K562 (cell line): Measurements from ENCODE around the gene CALML6. TPM values are rescaled to one million over a fixed set of nuclear protein-coding genes. Genes with fewer than 3 reads are reported as not detected.

ENCODE experiments used
- EZH2 ChIP-seq: IDR thresholded peaks from 2 replicates; pipeline ENCODE4 v1.6.1; 2012; ENCODE audit warnings: low read depth, mild to moderate bottlenecking, inconsistent platforms, low read length, borderline replicate concordance
- MAFF ChIP-seq: IDR thresholded peaks from 2 replicates; pipeline ENCODE4 v1.6.1; 2012; ENCODE audit warnings: low read length, improper control_type of control experiment
- MXI1 ChIP-seq: IDR thresholded peaks from 2 replicates; pipeline ENCODE4 v1.6.1; 2011; ENCODE audit warnings: low read depth, mild to moderate bottlenecking, improper control_type of control experiment, low read length
- MYNN ChIP-seq, 2 experiments: sonication (generic); formaldehyde crosslinking in 1 of 2; IDR thresholded peaks; 2 replicates each; pipeline versions ENCODE4 v1.5.0 to v1.6.1; 2016 to 2020; ENCODE audit warnings: antibody characterized with exemption in 1 of 2, missing genetic modification reagents in 1 of 2
- SREBF2 ChIP-seq: sonication (generic); formaldehyde crosslinking; IDR thresholded peaks from 2 replicates; pipeline ENCODE4 v1.4.0; 2020; ENCODE audit warnings: mild to moderate bottlenecking, missing genetic modification reagents
- STAG1 ChIP-seq: sonication (generic); formaldehyde crosslinking; IDR thresholded peaks from 2 replicates; pipeline ENCODE4 v1.5.0; 2020; ENCODE audit warnings: missing genetic modification reagents, borderline replicate concordance
- ZNF316 ChIP-seq: fragments of 450-650 bp; IDR thresholded peaks from 2 replicates; pipeline ENCODE4 v1.6.1; 2016
- ZNF431 ChIP-seq: sonication (generic); formaldehyde crosslinking; IDR thresholded peaks from 2 replicates; pipeline ENCODE4 v1.8.0; 2022; ENCODE audit warnings: mild to moderate bottlenecking, missing genetic modification reagents
- ZNF57 ChIP-seq: fragments of 450-650 bp; formaldehyde crosslinking; IDR thresholded peaks from 2 replicates; pipeline ENCODE4 v1.4.0; 2020; ENCODE audit warnings: mild to moderate bottlenecking, moderate library complexity
- ZNF707 ChIP-seq: fragments of 250-450 bp; sonication (Bioruptor Pico); conservative IDR thresholded peaks from 2 replicates; pipeline ENCODE4 v1.8.0; 2022; ENCODE audit warnings: inconsistent platforms, mild to moderate bottlenecking, moderate library complexity
- ZNF76 ChIP-seq: fragments of 250-450 bp; sonication (Bioruptor Pico); IDR thresholded peaks from 2 replicates; pipeline ENCODE4 v1.4.0; 2020; ENCODE audit warnings: mild to moderate bottlenecking, moderate library complexity, borderline replicate concordance
- polyA plus RNA-seq, 8 experiments: library from polyadenylated mRNA; depleted of rRNA in 4 of 8; stranded (reverse) in 5 of 8; unstranded in 3 of 8; fragments of >200 nt; fragmentation: Nextera tagmentation in 2 of 8; fragmentation: Illumina TruSeq in 1 of 8; extraction: Ambion mirVana in 2 of 8; extraction: Trizol in 1 of 8; gene quantifications; 2 replicates each; pipeline versions ENCODE4 v1.2.1 to v1.2.3, GENCODE V29; 2011 to 2014; ENCODE audit warnings: inconsistent platforms in 1 of 8, missing spikeins in 1 of 8
- total RNA-seq, 7 experiments: library from RNA; depleted of rRNA in 6 of 7; stranded (reverse); fragments of >200 nt in 6 of 7; fragmentation: Illumina TruSeq in 2 of 7; extraction: Trizol in 2 of 7; gene quantifications; 2 replicates each; pipeline versions ENCODE4 v1.2.1 to v1.2.3, GENCODE V29; 2011 to 2021; ENCODE audit warnings: low replicate concordance in 1 of 7
- TF ChIP-seq, protein P1 (sequence below): fragments of 250-450 bp; sonication (Bioruptor Pico); IDR thresholded peaks from 2 replicates; pipeline ENCODE4 v1.5.0; 2021; ENCODE audit warnings: mild to moderate bottlenecking, borderline replicate concordance
- TF ChIP-seq, protein P2 (sequence below), 3 experiments: IDR thresholded peaks in 2 of 3; conservative IDR thresholded peaks in 1 of 3; 2 replicates each; pipeline ENCODE4 v1.5.1; 2011 to 2012; ENCODE audit warnings: low read length in 3 of 3, mild to moderate bottlenecking in 3 of 3, control low read depth in 2 of 3, improper control_type of control experiment in 1 of 3, inconsistent platforms in 1 of 3, low read depth in 1 of 3, mixed read lengths in 1 of 3, moderate library complexity in 1 of 3; ENCODE audit not compliant: insufficient read depth in 2 of 3
- TF ChIP-seq, protein P3 (sequence below): sonication (generic); formaldehyde crosslinking; IDR thresholded peaks from 2 replicates; pipeline ENCODE4 v1.8.0; 2022; ENCODE audit warnings: mild to moderate bottlenecking, missing genetic modification reagents
- TF ChIP-seq, protein P4 (sequence below): fragments of 450-650 bp; IDR thresholded peaks from 2 replicates; pipeline ENCODE4 v1.6.1; 2018; ENCODE audit not compliant: partially characterized antibody

Gene CALML6
- total and polyA plus RNA-seq, 9 of the 15 experiments (the other 6 are each of a cell fraction or from before 2014, with no cell fraction given): 0.14 TPM; not detected in 8

DNA sequence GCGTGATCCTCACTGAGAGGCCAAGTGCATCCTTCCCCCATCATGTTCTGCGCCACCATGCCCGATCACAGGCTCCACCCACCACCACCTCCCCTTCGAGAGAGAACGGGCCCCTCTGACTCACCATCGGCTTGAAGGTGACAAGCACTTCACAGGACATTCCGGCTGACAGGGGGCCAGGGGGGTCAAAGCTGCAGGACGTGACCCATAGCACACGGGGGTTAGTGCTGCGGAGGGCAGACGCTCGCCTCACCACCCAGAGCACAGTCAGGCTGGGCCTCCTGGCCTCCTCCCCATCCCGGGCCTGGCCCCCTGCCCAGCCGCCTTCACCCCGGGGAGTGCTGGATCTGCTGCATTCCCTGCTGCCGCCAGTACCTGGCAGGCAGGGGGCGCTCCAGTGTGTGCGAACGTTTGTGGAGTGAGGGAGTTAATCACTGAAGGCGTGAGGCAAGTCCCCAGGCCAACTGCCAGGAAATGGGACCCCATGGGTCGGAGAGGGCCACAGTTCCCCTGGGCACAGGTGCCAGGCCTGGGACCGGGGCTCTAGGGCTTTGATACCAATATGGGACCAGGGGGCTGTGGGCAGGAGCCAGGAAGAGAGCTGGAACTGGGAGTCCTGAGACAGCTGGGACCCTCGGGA lies 44.9 kb downstream of the CALML6 start (continued):
- TF ChIP-seq, protein P1, sequence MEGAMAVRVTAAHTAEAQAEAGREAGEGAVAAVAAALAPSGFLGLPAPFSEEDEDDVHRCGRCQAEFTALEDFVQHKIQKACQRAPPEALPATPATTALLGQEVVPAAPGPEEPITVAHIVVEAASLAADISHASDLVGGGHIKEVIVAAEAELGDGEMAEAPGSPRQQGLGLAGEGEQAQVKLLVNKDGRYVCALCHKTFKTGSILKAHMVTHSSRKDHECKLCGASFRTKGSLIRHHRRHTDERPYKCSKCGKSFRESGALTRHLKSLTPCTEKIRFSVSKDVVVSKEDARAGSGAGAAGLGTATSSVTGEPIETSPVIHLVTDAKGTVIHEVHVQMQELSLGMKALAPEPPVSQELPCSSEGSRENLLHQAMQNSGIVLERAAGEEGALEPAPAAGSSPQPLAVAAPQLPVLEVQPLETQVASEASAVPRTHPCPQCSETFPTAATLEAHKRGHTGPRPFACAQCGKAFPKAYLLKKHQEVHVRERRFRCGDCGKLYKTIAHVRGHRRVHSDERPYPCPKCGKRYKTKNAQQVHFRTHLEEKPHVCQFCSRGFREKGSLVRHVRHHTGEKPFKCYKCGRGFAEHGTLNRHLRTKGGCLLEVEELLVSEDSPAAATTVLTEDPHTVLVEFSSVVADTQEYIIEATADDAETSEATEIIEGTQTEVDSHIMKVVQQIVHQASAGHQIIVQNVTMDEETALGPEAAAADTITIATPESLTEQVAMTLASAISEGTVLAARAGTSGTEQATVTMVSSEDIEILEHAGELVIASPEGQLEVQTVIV: no peak
- TF ChIP-seq ZNF431 (CRISPR knock-in tag) (no peak), MAFF (no peak), MXI1 (no peak), ZNF76 (CRISPR knock-in tag) (no peak), STAG1 (CRISPR knock-in tag) (peak; percentile 61), EZH2 (no peak), SREBF2 (CRISPR knock-in tag) (no peak), ZNF316 (no peak), ZNF707 (CRISPR knock-in tag) (no peak), ZNF57 (CRISPR knock-in tag) (no peak), MYNN (IDR thresholded peaks at IDR 0.05) (0 out of 2 replicates have a peak, but pooled peaks have one; percentile 42), MYNN (CRISPR knock-in tag; IDR thresholded peaks at IDR 0.05) (no peak)
- TF ChIP-seq, protein P2, sequence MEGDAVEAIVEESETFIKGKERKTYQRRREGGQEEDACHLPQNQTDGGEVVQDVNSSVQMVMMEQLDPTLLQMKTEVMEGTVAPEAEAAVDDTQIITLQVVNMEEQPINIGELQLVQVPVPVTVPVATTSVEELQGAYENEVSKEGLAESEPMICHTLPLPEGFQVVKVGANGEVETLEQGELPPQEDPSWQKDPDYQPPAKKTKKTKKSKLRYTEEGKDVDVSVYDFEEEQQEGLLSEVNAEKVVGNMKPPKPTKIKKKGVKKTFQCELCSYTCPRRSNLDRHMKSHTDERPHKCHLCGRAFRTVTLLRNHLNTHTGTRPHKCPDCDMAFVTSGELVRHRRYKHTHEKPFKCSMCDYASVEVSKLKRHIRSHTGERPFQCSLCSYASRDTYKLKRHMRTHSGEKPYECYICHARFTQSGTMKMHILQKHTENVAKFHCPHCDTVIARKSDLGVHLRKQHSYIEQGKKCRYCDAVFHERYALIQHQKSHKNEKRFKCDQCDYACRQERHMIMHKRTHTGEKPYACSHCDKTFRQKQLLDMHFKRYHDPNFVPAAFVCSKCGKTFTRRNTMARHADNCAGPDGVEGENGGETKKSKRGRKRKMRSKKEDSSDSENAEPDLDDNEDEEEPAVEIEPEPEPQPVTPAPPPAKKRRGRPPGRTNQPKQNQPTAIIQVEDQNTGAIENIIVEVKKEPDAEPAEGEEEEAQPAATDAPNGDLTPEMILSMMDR (IDR thresholded peaks at IDR 0.05 in 2 of 3, conservative IDR thresholded peaks at IDR 0.05 in 1 of 3; ENCODE audit: insufficient read depth in 2 of 3, low read depth in 1 of 3, low read length in 3 of 3): peak; percentile 93 to 96 (median 95)
- TF ChIP-seq, protein P3, sequence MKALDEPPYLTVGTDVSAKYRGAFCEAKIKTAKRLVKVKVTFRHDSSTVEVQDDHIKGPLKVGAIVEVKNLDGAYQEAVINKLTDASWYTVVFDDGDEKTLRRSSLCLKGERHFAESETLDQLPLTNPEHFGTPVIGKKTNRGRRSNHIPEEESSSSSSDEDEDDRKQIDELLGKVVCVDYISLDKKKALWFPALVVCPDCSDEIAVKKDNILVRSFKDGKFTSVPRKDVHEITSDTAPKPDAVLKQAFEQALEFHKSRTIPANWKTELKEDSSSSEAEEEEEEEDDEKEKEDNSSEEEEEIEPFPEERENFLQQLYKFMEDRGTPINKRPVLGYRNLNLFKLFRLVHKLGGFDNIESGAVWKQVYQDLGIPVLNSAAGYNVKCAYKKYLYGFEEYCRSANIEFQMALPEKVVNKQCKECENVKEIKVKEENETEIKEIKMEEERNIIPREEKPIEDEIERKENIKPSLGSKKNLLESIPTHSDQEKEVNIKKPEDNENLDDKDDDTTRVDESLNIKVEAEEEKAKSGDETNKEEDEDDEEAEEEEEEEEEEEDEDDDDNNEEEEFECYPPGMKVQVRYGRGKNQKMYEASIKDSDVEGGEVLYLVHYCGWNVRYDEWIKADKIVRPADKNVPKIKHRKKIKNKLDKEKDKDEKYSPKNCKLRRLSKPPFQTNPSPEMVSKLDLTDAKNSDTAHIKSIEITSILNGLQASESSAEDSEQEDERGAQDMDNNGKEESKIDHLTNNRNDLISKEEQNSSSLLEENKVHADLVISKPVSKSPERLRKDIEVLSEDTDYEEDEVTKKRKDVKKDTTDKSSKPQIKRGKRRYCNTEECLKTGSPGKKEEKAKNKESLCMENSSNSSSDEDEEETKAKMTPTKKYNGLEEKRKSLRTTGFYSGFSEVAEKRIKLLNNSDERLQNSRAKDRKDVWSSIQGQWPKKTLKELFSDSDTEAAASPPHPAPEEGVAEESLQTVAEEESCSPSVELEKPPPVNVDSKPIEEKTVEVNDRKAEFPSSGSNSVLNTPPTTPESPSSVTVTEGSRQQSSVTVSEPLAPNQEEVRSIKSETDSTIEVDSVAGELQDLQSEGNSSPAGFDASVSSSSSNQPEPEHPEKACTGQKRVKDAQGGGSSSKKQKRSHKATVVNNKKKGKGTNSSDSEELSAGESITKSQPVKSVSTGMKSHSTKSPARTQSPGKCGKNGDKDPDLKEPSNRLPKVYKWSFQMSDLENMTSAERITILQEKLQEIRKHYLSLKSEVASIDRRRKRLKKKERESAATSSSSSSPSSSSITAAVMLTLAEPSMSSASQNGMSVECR (CRISPR knock-in tag): no peak
- TF ChIP-seq, protein P4, sequence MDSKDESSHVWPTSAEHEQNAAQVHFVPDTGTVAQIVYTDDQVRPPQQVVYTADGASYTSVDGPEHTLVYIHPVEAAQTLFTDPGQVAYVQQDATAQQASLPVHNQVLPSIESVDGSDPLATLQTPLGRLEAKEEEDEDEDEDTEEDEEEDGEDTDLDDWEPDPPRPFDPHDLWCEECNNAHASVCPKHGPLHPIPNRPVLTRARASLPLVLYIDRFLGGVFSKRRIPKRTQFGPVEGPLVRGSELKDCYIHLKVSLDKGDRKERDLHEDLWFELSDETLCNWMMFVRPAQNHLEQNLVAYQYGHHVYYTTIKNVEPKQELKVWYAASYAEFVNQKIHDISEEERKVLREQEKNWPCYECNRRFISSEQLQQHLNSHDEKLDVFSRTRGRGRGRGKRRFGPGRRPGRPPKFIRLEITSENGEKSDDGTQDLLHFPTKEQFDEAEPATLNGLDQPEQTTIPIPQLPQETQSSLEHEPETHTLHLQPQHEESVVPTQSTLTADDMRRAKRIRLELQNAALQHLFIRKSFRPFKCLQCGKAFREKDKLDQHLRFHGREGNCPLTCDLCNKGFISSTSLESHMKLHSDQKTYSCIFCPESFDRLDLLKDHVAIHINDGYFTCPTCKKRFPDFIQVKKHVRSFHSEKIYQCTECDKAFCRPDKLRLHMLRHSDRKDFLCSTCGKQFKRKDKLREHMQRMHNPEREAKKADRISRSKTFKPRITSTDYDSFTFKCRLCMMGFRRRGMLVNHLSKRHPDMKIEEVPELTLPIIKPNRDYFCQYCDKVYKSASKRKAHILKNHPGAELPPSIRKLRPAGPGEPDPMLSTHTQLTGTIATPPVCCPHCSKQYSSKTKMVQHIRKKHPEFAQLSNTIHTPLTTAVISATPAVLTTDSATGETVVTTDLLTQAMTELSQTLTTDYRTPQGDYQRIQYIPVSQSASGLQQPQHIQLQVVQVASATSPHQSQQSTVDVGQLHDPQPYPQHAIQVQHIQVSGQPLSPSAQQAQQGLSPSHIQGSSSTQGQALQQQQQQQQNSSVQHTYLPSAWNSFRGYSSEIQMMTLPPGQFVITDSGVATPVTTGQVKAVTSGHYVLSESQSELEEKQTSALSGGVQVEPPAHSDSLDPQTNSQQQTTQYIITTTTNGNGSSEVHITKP: no peak
